ENCODE data around the gene CNPPD1. TPM values are rescaled to one million over a fixed set of nuclear protein-coding genes. Genes with fewer than 3 reads are reported as not detected.

Gene CNPPD1
- total RNA-seq, 1 donor from 2014 or later = 61.5 TPM

DNA sequence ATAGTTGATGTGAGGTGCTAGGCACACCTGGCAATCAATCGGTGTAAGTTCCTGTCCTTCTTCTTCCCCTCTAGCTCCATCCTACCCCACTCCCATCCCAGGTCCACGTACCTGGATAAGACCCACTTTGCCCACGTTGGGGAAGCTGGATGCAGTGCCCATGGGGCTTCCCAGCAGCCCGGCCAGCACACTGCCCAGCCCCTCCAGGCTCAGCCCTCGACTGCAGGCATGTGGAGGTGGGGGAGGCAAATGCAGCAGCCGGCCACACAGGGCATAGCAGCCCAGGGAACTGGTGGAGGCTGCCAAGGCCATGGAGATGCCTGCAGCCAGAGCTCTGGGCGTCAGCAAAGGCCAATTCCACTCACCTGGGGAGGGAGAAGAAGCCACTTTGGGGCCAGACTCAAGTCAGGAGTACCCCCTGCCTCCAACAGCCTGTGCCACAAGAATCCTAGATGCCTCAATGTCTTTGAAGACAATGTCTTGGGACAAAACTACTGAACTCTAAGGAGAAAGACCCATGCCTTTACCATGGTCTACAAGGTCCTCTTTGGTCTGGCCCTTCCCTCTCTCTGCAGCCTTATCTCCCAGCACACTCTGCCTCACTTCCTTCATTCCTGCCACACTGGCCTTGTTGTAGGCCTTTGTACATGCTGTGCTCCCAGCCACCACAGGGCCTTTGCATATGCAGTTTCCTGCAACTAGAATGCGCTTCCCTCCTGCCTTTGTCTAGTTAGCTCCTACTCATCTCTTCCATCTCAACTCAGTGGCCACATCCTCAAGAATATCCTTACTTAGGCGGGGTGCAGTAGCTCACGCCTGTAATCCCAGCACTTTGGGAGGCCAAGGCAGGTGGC is 11.4 kb downstream of the CNPPD1 start:
- no peak overlapping the region for H3K4me3 Mint-ChIP-seq (ENCODE audit: unreplicated experiment)
- peaks cover 5% of the 10 kb centered on the region for H3K9me3 Mint-ChIP-seq (ENCODE audit: unreplicated experiment)
- no peaks in the 10 kb centered on the region for H3K4me1 Mint-ChIP-seq (ENCODE audit: low read depth, unreplicated experiment)
- no peaks in the 10 kb centered on the region for H3K36me3 Mint-ChIP-seq (ENCODE audit: unreplicated experiment)
- TF ChIP-seq CTCF (IDR thresholded peaks at IDR 0.05; ENCODE audit: partially characterized antibody, unreplicated experiment) = no peak
- H3K27ac Mint-ChIP-seq (ENCODE audit: unreplicated experiment) = no peak overlapping the region
- peaks cover 7% of the 10 kb centered on the region for H3K27me3 Mint-ChIP-seq (ENCODE audit: unreplicated experiment)
- no peak for DNase-seq

GRCh38 chr2:219163156-219163555 is 13.6 kb downstream of the CNPPD1 start:
- peaks cover 5% of the 10 kb centered on the region for H3K4me1 Mint-ChIP-seq (ENCODE audit: low read depth, unreplicated experiment)
- no peaks in the 10 kb centered on the region for H3K36me3 Mint-ChIP-seq (ENCODE audit: unreplicated experiment)
- no peak overlapping the region for H3K27ac Mint-ChIP-seq (ENCODE audit: unreplicated experiment)
- TF ChIP-seq CTCF (IDR thresholded peaks at IDR 0.05; ENCODE audit: partially characterized antibody, unreplicated experiment) = no peak
- peaks cover 12% of the 10 kb centered on the region for H3K27me3 Mint-ChIP-seq (ENCODE audit: unreplicated experiment)
- H3K9me3 Mint-ChIP-seq (ENCODE audit: unreplicated experiment) = peaks cover 7% of the 10 kb centered on the region
- no peak overlapping the region for H3K4me3 Mint-ChIP-seq (ENCODE audit: unreplicated experiment)
- DNase-seq = no peak

GRCh38 chr2:219161097-219161496 is 15.6 kb downstream of the CNPPD1 start:
- no peak for DNase-seq
- peak overlapping the region; percentile 90 for H3K27ac Mint-ChIP-seq (ENCODE audit: unreplicated experiment)
- H3K4me1 Mint-ChIP-seq (ENCODE audit: low read depth, unreplicated experiment) = peaks cover 8% of the 10 kb centered on the region
- no peaks in the 10 kb centered on the region for H3K36me3 Mint-ChIP-seq (ENCODE audit: unreplicated experiment)
- no peak for TF ChIP-seq CTCF (IDR thresholded peaks at IDR 0.05; ENCODE audit: partially characterized antibody, unreplicated experiment)
- peaks cover 11% of the 10 kb centered on the region for H3K27me3 Mint-ChIP-seq (ENCODE audit: unreplicated experiment)
- H3K4me3 Mint-ChIP-seq (ENCODE audit: unreplicated experiment) = peak overlapping the region; percentile 81
- H3K9me3 Mint-ChIP-seq (ENCODE audit: unreplicated experiment) = peaks cover 5% of the 10 kb centered on the region

DNA sequence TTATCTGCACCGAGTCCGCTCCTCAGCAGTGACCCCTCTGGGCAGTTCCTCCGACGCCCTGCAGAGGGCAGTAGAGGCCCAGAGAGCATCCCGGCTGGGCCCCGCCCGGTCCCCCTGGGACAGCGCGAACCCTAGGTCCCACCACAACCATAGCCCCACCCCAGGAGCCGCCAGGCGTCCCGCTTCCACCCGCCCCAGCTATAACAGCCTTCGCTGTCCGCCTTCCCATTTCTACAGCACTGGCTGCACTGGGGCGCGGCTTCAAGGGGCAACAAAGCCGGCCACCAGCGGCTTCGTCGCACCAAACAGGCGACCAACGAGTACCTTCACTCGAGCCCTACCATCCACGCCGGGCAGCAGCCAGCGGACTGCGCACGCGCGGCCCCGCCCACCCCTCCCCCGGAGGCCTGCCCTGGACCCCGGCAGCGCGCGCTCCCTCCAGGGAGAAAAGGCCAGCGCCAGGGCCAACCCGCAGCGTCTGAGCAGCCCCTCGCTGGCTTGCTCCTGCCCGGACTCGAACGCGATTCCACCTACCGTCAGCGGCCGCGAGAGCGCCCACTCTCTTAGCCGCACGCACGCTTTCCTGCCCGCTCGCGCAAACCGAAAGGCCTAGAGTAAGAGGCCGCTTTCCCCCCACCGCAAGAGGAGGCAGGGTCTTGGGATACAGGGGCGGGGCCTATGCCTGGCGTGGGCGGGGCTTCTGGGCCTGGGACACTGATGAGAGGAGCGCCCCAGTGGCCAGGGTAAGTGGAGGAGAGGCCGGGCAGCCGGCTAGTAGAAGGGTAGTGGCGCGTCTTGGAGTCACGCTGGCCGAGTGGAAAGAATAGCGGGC is 16.3 kb downstream of the CNPPD1 start, which contains the start of gene NHEJ1:
NHEJ1 (minus strand) TSS at position 630 of the 832 bp plus-strand sequence. CDS start 2,453 bp downstream, outside the sequence.
- H3K4me1 Mint-ChIP-seq (ENCODE audit: low read depth, unreplicated experiment) = peaks cover 8% of the 10 kb centered on the region
- H3K27ac Mint-ChIP-seq (ENCODE audit: unreplicated experiment) = peak within 1 kb of the TSS; percentile 94
- H3K4me3 Mint-ChIP-seq (ENCODE audit: unreplicated experiment) = peak within 1 kb of the TSS; percentile 90
- DNase-seq = peak; percentile 96
- peaks cover 9% of the 10 kb centered on the region for H3K27me3 Mint-ChIP-seq (ENCODE audit: unreplicated experiment)
- peak; percentile 99 for TF ChIP-seq CTCF (IDR thresholded peaks at IDR 0.05; ENCODE audit: partially characterized antibody, unreplicated experiment)
- H3K36me3 Mint-ChIP-seq (ENCODE audit: unreplicated experiment) = no peaks in the 10 kb centered on the region
- H3K9me3 Mint-ChIP-seq (ENCODE audit: unreplicated experiment) = peaks cover 5% of the 10 kb centered on the region
